Esophagus squamous epithelium (tissue), 5 donors: ENCODE results near the gene GPR151. TPM values are rescaled to one million over a fixed set of nuclear protein-coding genes. Genes with fewer than 3 reads are reported as not detected.

Experiments
- DNase-seq: peaks from one replicate; lab custom pipeline; 2025; lab: John Stamatoyannopoulos, UW
- H3K27ac ChIP-seq, 4 donors: fragments of 200-600 bp; sonication (generic); one replicate each; pipeline ENCODE4 v1.5.1; 2016 to 2019; ENCODE audit warnings: mild to moderate bottlenecking in 1 of 4
- H3K27me3 ChIP-seq, 4 donors: fragments of 200-600 bp; sonication (generic); 1 replicate in 3 of 4; 2 replicates in 1 of 4; pipeline versions ENCODE4 v1.5.1 to v1.6.0; 2017 to 2021; ENCODE audit warnings: antibody characterized with exemption in 1 of 4
- H3K36me3 ChIP-seq, 3 donors: fragments of 200-600 bp; sonication (generic); one replicate each; pipeline ENCODE4 v1.5.1; 2016 to 2019
- H3K4me1 ChIP-seq, 3 donors: fragments of 200-600 bp; sonication (generic); one replicate each; pipeline ENCODE4 v1.5.1; 2017 to 2019
- H3K4me3 ChIP-seq, 4 donors: fragments of 200-600 bp; sonication (generic); 1 replicate in 3 of 4; 2 replicates in 1 of 4; pipeline ENCODE4 v1.5.1; 2016 to 2019; ENCODE audit warnings: mild to moderate bottlenecking in 2 of 4, moderate library complexity in 1 of 4
- H3K9me3 ChIP-seq, 3 donors: fragments of 200-600 bp; sonication (generic); one replicate each; pipeline ENCODE4 v1.5.1; 2016 to 2019
- POLR2A ChIP-seq, 4 donors: fragments of 450-650 bp; IDR thresholded peaks; one replicate each; pipeline ENCODE4 v1.6.1; 2017; ENCODE audit warnings: antibody characterized with exemption in 4 of 4, mild to moderate bottlenecking in 4 of 4, moderate library complexity in 3 of 4
- WGBS, 2 donors: methylation state at CpG; one replicate each; pipeline ENCODE4 v1.1.5; 2018; 5-methylcytosine and 5-hydroxymethylcytosine counted together
- intact Hi-C: fragments of 100-400 bp; cut with DNase I; formaldehyde crosslinking; loops from one replicate; pipeline ENCODE4 v1.15.0; 2022
- small RNA-seq, 4 donors: library from RNA; depleted of rRNA; stranded (forward); fragments of <200 nt; gene quantifications; one replicate each; pipeline ENCODE3, GENCODE V24; 2016
- total RNA-seq, 4 donors: library from RNA; depleted of rRNA; stranded (reverse); fragments of >200 nt; gene quantifications; one replicate each; pipeline ENCODE4 v1.1.0, GENCODE V29; 2016
- TF ChIP-seq, protein P1 (sequence below), 6 experiments: fragments of 450-650 bp in 4 of 6; fragments of 200-600 bp in 2 of 6; sonication (generic) in 2 of 6; IDR thresholded peaks; one replicate each; pipeline ENCODE4 v1.5.1; 2016 to 2019; ENCODE audit warnings: antibody characterized with exemption in 6 of 6, mild to moderate bottlenecking in 4 of 6, moderate library complexity in 4 of 6
- donor health status: DM: yes; HTN: yes; CAD: no.

The GPR151 gene
- total RNA-seq, 4 donors from 2014 or later = not detected

DNA sequence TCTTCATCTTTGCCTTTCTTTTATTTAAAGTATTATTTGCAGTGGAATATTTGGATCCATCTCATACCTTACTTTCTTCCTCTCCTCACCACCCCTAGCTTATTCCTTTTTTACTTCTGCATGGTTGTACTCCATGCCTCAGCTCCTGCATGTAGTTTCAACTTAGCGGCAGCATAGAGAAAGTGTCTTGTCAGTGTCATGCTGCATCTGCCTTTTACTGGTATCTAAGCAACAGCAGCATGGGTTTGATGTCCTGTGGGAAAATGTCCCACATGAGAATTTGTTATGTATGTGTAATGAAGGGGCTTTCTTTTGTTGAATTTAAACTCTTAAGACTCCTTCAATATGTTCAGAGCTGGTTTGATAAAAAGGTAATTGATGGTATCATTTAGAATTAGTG lies 48.2 kb downstream of the GPR151 start:
- Histone ChIP-seq H3K4me1 (no peaks in the 10 kb centered on the region), H3K27ac (no peak overlapping the region), H3K27me3 (no peaks in the 10 kb centered on the region), H3K9me3 (no peaks in the 10 kb centered on the region), H3K4me3 (no peak overlapping the region), H3K36me3 (peaks cover 4 to 91% (median 27%) of the 10 kb centered on the region in 3 donors)
- WGBS, 2 donors = 90 to 100% methylated on average over 1 of the region's 1 CpG
- TF ChIP-seq, protein P1, sequence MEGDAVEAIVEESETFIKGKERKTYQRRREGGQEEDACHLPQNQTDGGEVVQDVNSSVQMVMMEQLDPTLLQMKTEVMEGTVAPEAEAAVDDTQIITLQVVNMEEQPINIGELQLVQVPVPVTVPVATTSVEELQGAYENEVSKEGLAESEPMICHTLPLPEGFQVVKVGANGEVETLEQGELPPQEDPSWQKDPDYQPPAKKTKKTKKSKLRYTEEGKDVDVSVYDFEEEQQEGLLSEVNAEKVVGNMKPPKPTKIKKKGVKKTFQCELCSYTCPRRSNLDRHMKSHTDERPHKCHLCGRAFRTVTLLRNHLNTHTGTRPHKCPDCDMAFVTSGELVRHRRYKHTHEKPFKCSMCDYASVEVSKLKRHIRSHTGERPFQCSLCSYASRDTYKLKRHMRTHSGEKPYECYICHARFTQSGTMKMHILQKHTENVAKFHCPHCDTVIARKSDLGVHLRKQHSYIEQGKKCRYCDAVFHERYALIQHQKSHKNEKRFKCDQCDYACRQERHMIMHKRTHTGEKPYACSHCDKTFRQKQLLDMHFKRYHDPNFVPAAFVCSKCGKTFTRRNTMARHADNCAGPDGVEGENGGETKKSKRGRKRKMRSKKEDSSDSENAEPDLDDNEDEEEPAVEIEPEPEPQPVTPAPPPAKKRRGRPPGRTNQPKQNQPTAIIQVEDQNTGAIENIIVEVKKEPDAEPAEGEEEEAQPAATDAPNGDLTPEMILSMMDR (IDR thresholded peaks at IDR 0.05) = no peak
- TF ChIP-seq POLR2A (IDR thresholded peaks at IDR 0.05) = no peak
- intact Hi-C loops = no loop called here
- no peak for DNase-seq

DNA sequence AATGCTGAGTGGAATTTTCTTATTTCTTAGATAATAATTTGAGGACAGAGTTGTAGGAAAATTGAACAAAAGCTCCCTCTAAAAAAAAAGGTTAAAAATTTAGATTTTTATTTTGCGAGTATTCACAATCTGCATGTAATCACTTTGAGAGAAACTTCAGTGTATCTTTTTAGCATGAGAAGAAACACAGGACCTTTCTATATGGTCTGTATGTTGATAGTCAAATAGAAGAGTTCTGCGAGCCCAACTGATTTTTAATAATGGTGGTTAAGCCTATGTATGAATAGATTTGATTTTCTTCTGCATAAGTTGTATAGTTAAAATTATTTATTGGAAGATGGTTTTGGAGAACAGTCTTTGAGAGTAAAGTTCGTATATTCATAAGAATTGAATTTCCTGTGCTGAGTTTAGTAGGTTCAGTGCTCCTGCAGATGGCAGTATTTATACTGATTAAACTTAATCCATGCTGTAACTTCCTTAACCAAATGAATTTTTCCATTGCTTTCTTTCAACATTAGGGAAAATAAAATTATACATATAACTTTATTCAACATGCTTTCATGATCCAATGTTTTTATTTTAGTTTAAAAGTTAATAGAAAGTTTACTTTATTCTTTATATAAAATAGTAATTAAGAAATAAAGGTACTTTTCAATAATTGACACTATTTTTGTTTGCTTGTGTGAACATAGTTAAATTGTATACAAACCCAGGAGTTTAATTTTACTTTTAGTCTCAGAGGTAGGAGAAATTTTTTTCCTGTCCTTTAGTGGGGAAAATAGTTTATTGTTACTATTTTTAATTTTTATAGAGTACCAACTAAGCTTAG lies 49.3 kb downstream of the GPR151 start:
- no peak for DNase-seq

DNA sequence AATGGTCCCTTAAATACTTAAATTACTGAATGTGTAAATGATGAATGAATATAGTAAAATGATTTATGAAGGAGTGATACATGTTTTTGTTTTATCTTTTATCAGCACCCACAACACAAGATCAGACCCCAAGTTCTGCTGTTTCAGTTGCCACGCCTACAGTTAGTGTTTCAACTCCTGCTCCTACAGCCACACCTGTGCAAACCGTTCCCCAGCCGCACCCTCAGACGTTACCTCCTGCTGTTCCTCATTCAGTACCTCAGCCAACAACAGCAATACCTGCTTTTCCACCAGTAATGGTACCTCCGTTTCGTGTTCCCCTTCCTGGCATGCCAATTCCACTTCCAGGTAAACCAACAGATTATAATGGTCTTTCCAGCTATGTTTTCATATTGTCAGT lies 52.5 kb downstream of the GPR151 start:
- Histone ChIP-seq H3K27ac (no peak overlapping the region), H3K9me3 (no peaks in the 10 kb centered on the region), H3K4me1 (no peaks in the 10 kb centered on the region), H3K27me3 (no peaks in the 10 kb centered on the region), H3K4me3 (no peak overlapping the region), H3K36me3 (peaks cover 8 to 93% (median 16%) of the 10 kb centered on the region in 3 donors)
- no peak for TF ChIP-seq POLR2A (IDR thresholded peaks at IDR 0.05)
- TF ChIP-seq, protein P1 (IDR thresholded peaks at IDR 0.05) = no peak
- no peak for DNase-seq
- 73 to 77% methylated on average over 6 of the region's 6 CpGs for WGBS, 2 donors
- intact Hi-C loops = no loop called here

More for the DNA sequence above, 49.3 kb downstream of the GPR151 start:
- intact Hi-C loops = no loop called here
- H3K36me3 ChIP-seq = peaks cover 4 to 91% (median 25%) of the 10 kb centered on the region in 3 donors
- no peaks in the 10 kb centered on the region for H3K27me3 ChIP-seq
- H3K4me1 ChIP-seq = no peaks in the 10 kb centered on the region
- TF ChIP-seq, protein P1 (IDR thresholded peaks at IDR 0.05) = peak in 3 of 6 experiments; percentile 11 to 30 (median 28)
- TF ChIP-seq POLR2A (IDR thresholded peaks at IDR 0.05) = no peak
- H3K27ac ChIP-seq = no peak overlapping the region
- 52 to 62% methylated on average over 3 of the region's 3 CpGs for WGBS, 2 donors
- H3K4me3 ChIP-seq = no peak overlapping the region
- H3K9me3 ChIP-seq = no peaks in the 10 kb centered on the region

Small RNA genes lying within 50 kb of the gene (small RNA-seq; reads per million reads assigned to genes)
- 0 reads per million in 4 donors for gene RF02271

Other genes starting within 250 kb of the GPR151 start
- not detected for gene POU4F3, start 177.4 kb downstream of the GPR151 start, total RNA-seq
- 10 to 100 TPM; 43.4 to 92.7 (median 68.9) TPM for gene TCERG1, start 68.9 kb downstream of the GPR151 start, total RNA-seq